Thyroid gland (tissue), 4 donors: Measurements from ENCODE around the gene MT3.

Source experiments
- POLR2A ChIP-seq, 2 donors: fragments of 450-650 bp; IDR thresholded peaks; one replicate each; pipeline ENCODE4 v1.6.1; 2017; ENCODE audit warnings: antibody characterized with exemption in 2 of 2, mild to moderate bottlenecking in 2 of 2, moderate library complexity in 1 of 2
- TF ChIP-seq, protein P1 (sequence below), 6 experiments: fragments of 200-600 bp in 3 of 6; fragments of 450-650 bp in 3 of 6; sonication (generic) in 3 of 6; IDR thresholded peaks; one replicate each; pipeline ENCODE4 v1.5.1; 2016 to 2019; ENCODE audit warnings: antibody characterized with exemption in 6 of 6, mild to moderate bottlenecking in 2 of 6, inconsistent platforms in 1 of 6, moderate library complexity in 1 of 6

GRCh38 chr16:56569971-56570370 lies 19.4 kb upstream of the MT3 start:
- TF ChIP-seq, protein P1, sequence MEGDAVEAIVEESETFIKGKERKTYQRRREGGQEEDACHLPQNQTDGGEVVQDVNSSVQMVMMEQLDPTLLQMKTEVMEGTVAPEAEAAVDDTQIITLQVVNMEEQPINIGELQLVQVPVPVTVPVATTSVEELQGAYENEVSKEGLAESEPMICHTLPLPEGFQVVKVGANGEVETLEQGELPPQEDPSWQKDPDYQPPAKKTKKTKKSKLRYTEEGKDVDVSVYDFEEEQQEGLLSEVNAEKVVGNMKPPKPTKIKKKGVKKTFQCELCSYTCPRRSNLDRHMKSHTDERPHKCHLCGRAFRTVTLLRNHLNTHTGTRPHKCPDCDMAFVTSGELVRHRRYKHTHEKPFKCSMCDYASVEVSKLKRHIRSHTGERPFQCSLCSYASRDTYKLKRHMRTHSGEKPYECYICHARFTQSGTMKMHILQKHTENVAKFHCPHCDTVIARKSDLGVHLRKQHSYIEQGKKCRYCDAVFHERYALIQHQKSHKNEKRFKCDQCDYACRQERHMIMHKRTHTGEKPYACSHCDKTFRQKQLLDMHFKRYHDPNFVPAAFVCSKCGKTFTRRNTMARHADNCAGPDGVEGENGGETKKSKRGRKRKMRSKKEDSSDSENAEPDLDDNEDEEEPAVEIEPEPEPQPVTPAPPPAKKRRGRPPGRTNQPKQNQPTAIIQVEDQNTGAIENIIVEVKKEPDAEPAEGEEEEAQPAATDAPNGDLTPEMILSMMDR (IDR thresholded peaks at IDR 0.05): no peak
- no peak for TF ChIP-seq POLR2A (IDR thresholded peaks at IDR 0.05)
